Measurements from ENCODE around the gene MYL4. TPM values are rescaled to one million over a fixed set of nuclear protein-coding genes. Genes with fewer than 3 reads are reported as not detected.

MYL4 gene
- total and polyA plus RNA-seq, 10 of the 15 experiments (the other 5 are each of a cell fraction or from before 2014, with no cell fraction given) = 0.23 to 1.6 (median 0.58) TPM; not detected in 3

GRCh38 chr17:47239967-47240651, 31.0 kb downstream of the MYL4 start:
- H2AFZ ChIP-seq (ENCODE audit: control insufficient read depth, low read depth, low read length) = peak overlapping the region; percentile 41; the same call in 1 of the 2 replicates
- CTCF ChIA-PET = interaction anchor here (0.8 to 3.0 kb wide), 8 partner anchors 9 to 74 kb away, joined by 3 to 16 read pairs (median 5); no protein-coding TSS in a partner anchor

More at GRCh38 chr17:47239967-47240651, 31.0 kb downstream of the MYL4 start:
- TF ChIP-seq MEF2B (IDR thresholded peaks at IDR 0.05; ENCODE audit: partially characterized antibody, poor library complexity, severe bottlenecking) (no peak), ATF7 (IDR thresholded peaks at IDR 0.05; ENCODE audit: low read depth) (no peak), IKZF1 (conservative IDR thresholded peaks at IDR 0.05) (peak; percentile 34; the same call in 1 of the 2 replicates), JUND (IDR thresholded peaks at IDR 0.05; ENCODE audit: low read depth, low read length) (no peak), ETV6 (conservative IDR thresholded peaks at IDR 0.05 in 1 of 2, IDR thresholded peaks at IDR 0.05 in 1 of 2; ENCODE audit: borderline replicate concordance in 1 of 2, low read depth in 1 of 2) (peak in 1 of 2 experiments; percentile 47; a peak in 1 of 4 replicates), CBX3 (IDR thresholded peaks at IDR 0.05; ENCODE audit: borderline replicate concordance, low read depth) (no peak), EED (IDR thresholded peaks at IDR 0.05; ENCODE audit: low read depth) (0 out of 2 replicates have a peak, but pooled peaks have one; percentile 36), RUNX3 (IDR thresholded peaks at IDR 0.05; ENCODE audit: low read length) (peak; percentile 65), SPI1 (IDR thresholded peaks at IDR 0.05; ENCODE audit: borderline replicate concordance, insufficient read depth, low read depth, low read length) (0 out of 2 replicates have a peak, but pooled peaks have one; percentile 11), POU2F2 (IDR thresholded peaks at IDR 0.05; ENCODE audit: borderline replicate concordance, low read depth, low read length) (no peak)
- RAD21 ChIA-PET (ENCODE audit: unreplicated experiment) = interaction anchor here (1.8 to 3.1 kb wide), 3 partner anchors 10 to 75 kb away, joined by 6 to 12 read pairs (median 6); no protein-coding TSS in a partner anchor
- FAIRE-seq (peak; percentile 7), ATAC-seq (peak; percentile 88), DNase-seq (ENCODE audit: low read depth, low spot score) (peak; percentile 40)
- Histone ChIP-seq H3K4me3 (no peak overlapping the region), H3K27me3 (replicated peaks in 1 of 2; ENCODE audit: control insufficient read depth in 2 of 2, insufficient read depth in 2 of 2, low read length in 1 of 2) (no peaks in the 10 kb centered on the region), H3K79me2 (ENCODE audit: control insufficient read depth, insufficient read depth, low read length) (no peaks in the 10 kb centered on the region), H3K9me3 (replicated peaks; ENCODE audit: control insufficient read depth, insufficient read depth, low read length) (peaks cover 8% of the 10 kb centered on the region; the same call in 2 of the 3 replicates), H3K27ac (ENCODE audit: control insufficient read depth, insufficient read depth) (no peak overlapping the region), H3K36me3 (ENCODE audit: control insufficient read depth in 2 of 2, insufficient read depth in 2 of 2, low read length in 1 of 2) (no peaks in the 10 kb centered on the region), H4K20me1 (ENCODE audit: control insufficient read depth, insufficient read depth) (no peaks in the 10 kb centered on the region), H3K9ac (ENCODE audit: control insufficient read depth, insufficient read depth, low read length) (no peak overlapping the region), H3K4me1 (ENCODE audit: control insufficient read depth, insufficient read depth, low read length) (peaks cover 10% of the 10 kb centered on the region), H3K4me2 (ENCODE audit: control insufficient read depth, insufficient read depth) (peak overlapping the region; percentile 9; the same call in 1 of the 2 replicates)
- POLR2A ChIA-PET = interaction anchor here (0.7 to 1.3 kb wide), 4 partner anchors 9 to 59 kb away, joined by 3 read pairs; no protein-coding TSS in a partner anchor
- BruUV-seq (replicated peaks) = no TSS peak
- intact Hi-C loops (cut with micrococcal nuclease; ENCODE audit: unreplicated experiment) = no loop called here
- in situ Hi-C loops (cut with MboI) = no loop called here
- 32% methylated on average over 3 of the region's 3 CpGs for WGBS (ENCODE audit: insufficient coverage, insufficient replicate concordance, low lambda C conversion rate, missing lambda C conversion rate)
- SMC1A ChIA-PET (ENCODE audit: uncharacterized antibody, unreplicated experiment) = interaction anchor here (0.8 to 2.2 kb wide), 8 partner anchors 9 to 76 kb away, joined by 3 to 13 read pairs (median 4); no protein-coding TSS in a partner anchor

All from GM12878 (cell line).